GM21447 (cell line): ENCODE measurements around the gene TCTN1.
A peak's percentile ranks its signal among the peaks of the same experiment; 100 is the strongest.
"Not testable (repeated sequence)": the region's sequence is repeated elsewhere in the genome, so short reads cannot be mapped to it uniquely, and the experiment has no call there.

ENCODE experiments used
- ATAC-seq: cut with Tn5 transposase; IDR thresholded peaks from one replicate; pipeline ENCODE4 v1.9.1; 2021; ENCODE audit not compliant: unreplicated experiment

Gene TCTN1

GRCh38 chr12:110613771-110614684 lies at the start of gene TCTN1:
Gene TCTN1 (plus strand): TSS chr12:110614129. CDS start chr12:110614183, 54 bp downstream.
- ATAC-seq = peak; percentile 89

DNA sequence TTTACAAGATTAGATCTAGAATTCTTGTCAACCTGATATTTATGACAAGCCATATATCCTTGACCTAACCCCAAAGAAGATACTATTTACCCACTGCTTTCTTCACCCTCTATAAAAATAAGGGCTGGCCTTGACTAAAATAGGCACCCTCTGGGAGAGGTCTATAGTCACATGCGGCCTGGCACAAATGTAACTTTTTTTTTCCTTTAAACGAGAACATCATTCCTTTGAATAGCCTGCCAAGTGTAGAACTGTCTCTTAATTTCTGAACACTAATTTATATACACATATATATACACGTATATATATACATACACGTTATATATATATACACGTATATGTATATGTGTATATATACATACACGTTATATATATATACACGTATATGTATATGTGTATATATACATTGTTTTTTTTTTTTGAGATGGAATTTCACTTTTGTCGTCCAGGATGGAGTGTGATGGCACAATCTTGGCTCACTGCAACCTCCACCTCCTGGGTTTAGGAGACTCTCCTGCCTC lies 49.4 kb upstream of the TCTN1 start:
- no peak for ATAC-seq

DNA sequence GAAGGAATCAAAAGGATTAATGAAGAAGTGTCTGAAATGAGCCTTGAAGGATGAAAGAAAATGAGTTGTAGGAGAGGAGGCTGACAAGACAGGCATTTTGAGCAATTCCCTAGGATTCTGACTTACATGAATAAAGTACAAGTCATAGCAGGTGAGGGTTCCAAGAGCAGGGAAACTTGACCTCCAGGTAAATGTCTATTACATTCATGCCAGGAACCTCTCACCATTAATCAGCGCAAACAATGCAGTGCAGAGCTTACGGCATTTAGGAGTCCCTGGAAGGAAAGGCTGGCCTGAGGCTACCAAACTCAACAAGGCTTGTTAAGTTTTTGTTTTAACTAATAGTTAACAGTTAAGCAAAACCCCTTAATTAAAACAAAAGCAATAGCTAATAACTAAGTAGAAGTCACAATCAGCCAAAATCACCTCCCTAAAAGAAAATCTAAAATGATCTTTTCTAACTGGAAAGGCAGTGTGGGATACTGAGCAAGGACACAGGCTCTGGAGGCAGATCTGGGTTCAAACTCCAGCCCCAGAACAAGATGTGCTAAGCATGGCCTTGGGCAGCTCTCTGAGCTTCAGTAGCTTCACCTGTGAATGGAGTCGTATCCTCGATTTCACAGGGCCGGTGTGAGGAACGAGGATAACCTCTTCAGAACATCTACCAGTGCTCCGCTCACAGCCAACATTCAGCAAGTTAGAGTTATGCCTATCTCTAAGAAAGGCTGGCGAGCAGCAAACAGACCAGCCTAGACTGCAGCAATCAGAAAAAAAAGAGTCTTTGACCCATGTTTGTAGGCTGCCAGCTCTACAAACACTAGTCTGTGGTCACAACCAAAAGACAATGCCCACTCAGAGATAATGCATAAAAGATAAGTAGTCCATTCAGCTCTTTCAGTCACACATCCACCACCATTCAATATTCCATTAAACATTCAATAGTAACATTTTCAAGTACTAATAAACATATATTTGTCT lies 47.7 kb upstream of the TCTN1 start:
- ATAC-seq = no peak

- no peak for ATAC-seq
These were observed 46.9 kb upstream of the TCTN1 start for GRCh38 chr12:110566993-110567392.

GRCh38 chr12:110568752-110569151 lies 45.2 kb upstream of the TCTN1 start:
- ATAC-seq = no peak

GRCh38 chr12:110569838-110570237 lies 44.1 kb upstream of the TCTN1 start:
- ATAC-seq = not testable (repeated sequence)

GRCh38 chr12:110570798-110571197 lies 43.1 kb upstream of the TCTN1 start:
- ATAC-seq = not testable (repeated sequence)

DNA sequence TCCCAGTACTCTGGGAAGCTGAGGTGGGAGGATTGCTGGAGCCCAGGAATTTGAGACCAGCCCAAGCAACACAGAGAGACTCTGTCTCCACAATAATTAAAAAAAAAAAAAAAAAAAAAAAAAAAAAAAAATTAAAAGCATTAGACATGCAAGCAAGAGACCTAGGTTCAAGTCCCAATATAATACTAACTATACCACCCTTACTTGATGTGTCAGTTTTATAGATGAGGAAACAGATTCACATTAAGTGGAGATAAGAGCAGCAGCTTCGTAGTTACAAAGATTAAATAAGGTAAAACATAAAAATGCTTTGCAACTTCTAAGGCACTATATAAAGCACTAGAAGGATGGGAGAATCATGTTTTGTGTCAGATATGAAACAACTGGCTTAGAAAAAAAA lies 39.9 kb upstream of the TCTN1 start:
- no peak for ATAC-seq

DNA sequence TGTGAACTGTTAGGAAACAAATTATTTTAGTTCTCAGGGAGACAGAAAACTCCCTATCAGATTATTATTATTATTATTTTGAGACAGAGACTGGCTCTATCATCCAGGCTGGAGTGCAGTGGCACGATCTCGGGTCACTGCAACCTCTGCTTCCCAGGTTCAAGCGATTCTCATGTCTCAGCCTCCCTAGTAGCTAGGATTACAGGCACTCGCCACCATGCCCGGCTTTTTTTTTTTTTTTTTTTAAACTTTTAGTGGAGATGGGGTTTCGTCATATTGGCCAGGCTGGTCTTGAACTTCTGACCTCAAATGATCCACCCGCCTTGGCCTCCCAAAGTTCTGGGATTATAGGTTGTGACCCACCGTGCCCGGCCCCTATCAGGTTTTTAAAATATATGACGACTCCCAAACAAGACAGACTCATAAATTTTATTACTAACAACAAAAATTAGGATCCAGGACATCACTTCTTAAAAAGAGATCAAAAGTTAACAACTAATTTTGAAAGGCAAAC lies 39.2 kb upstream of the TCTN1 start:
- ATAC-seq = not testable (repeated sequence)

DNA sequence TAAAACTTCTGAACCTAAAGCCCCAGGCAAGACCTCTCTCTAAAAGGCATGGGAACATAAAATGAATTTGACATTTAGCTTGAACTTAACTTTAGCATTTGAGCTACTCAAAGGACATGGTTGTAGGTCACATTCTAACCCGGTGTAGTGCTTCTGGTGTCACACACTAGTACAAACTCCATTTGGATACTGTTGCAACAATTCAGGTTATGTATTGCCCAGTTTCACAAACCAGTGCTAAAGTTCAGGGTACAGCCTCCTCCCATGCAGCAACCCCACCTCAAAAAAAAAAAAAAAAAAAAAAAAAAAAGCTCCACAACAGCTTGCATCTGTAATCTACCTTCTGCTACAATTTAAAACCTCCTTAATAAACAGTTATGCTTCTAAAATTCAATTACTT lies 38.6 kb upstream of the TCTN1 start:
- ATAC-seq = no peak

GRCh38 chr12:110576504-110576903 lies 37.4 kb upstream of the TCTN1 start:
- ATAC-seq = no peak

DNA sequence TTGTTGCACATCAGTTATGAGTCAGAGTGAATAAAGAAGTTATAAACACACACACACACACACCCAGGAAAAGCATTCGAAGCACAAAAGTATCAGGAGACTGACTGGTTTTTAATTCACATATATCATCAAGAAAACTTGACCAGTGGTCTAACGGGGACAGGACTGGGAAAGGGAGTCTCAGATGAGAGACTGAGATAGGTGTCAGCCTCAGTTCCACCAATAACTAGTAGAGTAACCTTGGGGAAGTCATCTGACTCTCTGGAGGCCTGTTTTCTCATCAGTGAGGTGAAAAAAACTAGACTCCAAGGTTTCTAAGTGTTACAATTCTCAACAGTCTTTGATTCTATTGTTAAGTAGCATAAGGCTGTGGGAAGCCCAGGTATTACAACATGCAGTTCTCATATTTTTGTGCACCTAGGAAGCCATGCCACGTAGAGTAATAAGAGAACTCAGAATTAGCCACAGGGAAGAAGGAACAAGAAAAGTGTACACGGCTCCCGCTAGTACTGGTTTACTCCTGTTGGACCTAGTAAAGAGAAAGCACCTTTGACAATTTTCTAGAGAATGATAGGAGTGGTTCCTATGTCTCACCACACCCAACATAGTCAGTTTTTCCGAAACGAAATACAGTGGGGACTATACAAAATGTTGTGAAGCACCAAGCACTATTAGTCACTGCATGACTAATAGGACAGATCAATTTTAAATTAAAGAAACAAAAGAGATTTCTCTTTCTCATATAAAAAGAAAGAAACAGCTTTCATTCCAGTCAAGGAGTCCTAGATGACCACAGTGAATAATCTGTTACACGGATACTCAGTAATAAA lies 35.9 kb upstream of the TCTN1 start:
- no peak for ATAC-seq

- no peak for ATAC-seq
These were observed 35.0 kb upstream of the TCTN1 start for GRCh38 chr12:110578694-110579534.

- no peak for ATAC-seq
These were observed 34.2 kb upstream of the TCTN1 start for GRCh38 chr12:110579535-110580253.

GRCh38 chr12:110581931-110582275 lies 32.0 kb upstream of the TCTN1 start:
- no peak for ATAC-seq

GRCh38 chr12:110582276-110583136 lies 31.4 kb upstream of the TCTN1 start:
- peak; percentile 38 for ATAC-seq

DNA sequence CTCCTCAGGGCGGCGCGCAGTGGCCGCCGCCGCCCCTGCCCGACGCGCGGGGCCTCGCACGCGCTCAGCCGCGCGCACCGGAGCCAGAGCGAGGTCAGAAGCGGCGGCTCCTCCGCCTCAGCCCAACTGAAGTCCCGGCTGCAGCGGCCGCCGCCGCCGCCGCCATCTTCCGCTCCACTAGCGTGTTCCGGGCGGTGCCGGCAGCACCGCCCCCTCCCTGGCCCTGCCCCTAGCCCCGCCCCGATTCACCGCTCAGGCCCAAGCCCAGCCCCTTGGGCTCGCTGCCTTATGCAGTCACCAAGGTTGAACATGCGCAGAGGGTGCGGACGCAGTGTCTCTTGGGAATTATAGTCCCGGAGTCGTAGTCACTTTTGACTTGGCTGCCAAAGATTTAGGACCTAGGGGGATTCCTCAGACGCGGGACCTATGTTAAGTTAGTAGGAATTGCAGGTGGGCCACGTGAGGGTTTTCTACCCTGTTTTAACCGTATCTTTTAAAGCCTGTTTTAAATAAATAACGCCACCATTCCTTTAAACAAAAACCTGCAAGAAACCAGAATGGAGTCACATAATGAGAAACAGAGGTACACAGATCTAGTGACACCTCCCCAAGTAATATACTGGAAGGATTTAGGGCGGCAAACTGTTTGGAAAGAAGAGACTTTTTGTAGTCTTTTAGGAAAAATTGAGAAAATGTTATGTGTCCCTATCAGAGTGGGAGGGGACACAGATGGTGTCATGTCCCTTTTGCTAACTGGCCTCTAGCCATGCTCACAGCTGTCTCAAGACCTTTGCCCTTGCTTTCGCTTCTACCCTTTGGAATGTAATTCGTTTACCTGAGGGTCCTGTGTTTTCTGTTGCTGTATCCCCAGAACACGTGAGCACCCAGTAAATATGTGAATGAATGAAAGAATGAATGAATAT lies 30.5 kb upstream of the TCTN1 start, which contains the start of gene PPTC7:
TSS of gene PPTC7 (minus strand) at position 182 of the 923 bp plus-strand sequence. CDS start 287 bp downstream, outside the sequence.
- peak; percentile 72 for ATAC-seq
